Right renal cortex interstitium (tissue), 3 donors: Measurements from ENCODE around the gene VIP. TPM values are rescaled to one million over a fixed set of nuclear protein-coding genes. Genes with fewer than 3 reads are reported as not detected.
"Not testable (repeated sequence)": the region's sequence is repeated elsewhere in the genome, so short reads cannot be mapped to it uniquely, and the experiment has no call there.

Experiments
- DNase-seq, 3 donors: peaks; one replicate each; pipeline ENCODE4 v3.0.0-alpha.2; 2013; ENCODE audit warnings: low read depth in 3 of 3, low spot score in 2 of 3
- polyA plus RNA-seq, 3 donors: library from polyadenylated mRNA; unstranded; fragments of 120-200 nt; gene quantifications; one replicate each; pipeline ENCODE4 v1.2.1, GENCODE V29; 2013; ENCODE audit not compliant: insufficient read length in 3 of 3

The VIP gene
- under 1 TPM; 0.50 to 1.00 (median 0.54) TPM for polyA plus RNA-seq

- DNase-seq = peak in 2 of 3 donors; percentile 23 to 29
These were observed at the start of gene VIP for GRCh38 chr6:152750694-152751093. Gene VIP, plus strand, starts transcription at chr6:152750797. Its CDS starts 1,381 bp downstream, at chr6:152752178.

- DNase-seq = no peak
These were observed 49.3 kb upstream of the VIP start for GRCh38 chr6:152701081-152701862.

- DNase-seq = no peak
These were observed 48.7 kb upstream of the VIP start for GRCh38 chr6:152701863-152702401.

GRCh38 chr6:152703750-152704149, 46.8 kb upstream of the VIP start:
- not testable (repeated sequence) for DNase-seq

- DNase-seq = no peak
These were observed 45.3 kb upstream of the VIP start for GRCh38 chr6:152705327-152705726.

GRCh38 chr6:152716322-152716721, 34.3 kb upstream of the VIP start:
- DNase-seq = no peak

GRCh38 chr6:152720974-152721373, 29.6 kb upstream of the VIP start:
- no peak for DNase-seq

GRCh38 chr6:152721956-152722355, 28.6 kb upstream of the VIP start:
- no peak for DNase-seq

- DNase-seq = no peak
These were observed 27.2 kb upstream of the VIP start for GRCh38 chr6:152723398-152723797.

GRCh38 chr6:152726313-152726712, 24.3 kb upstream of the VIP start:
- no peak for DNase-seq

GRCh38 chr6:152727507-152727906, 23.1 kb upstream of the VIP start:
- DNase-seq = no peak

GRCh38 chr6:152734630-152735029, 16.0 kb upstream of the VIP start:
- no peak for DNase-seq

- DNase-seq = no peak
These were observed 13.8 kb upstream of the VIP start for GRCh38 chr6:152736687-152737273.

GRCh38 chr6:152745509-152746171, 5.0 kb upstream of the VIP start:
- DNase-seq = no peak

GRCh38 chr6:152746172-152746553, 4.4 kb upstream of the VIP start:
- DNase-seq = no peak

GRCh38 chr6:152748843-152749242, 1.8 kb upstream of the VIP start:
- no peak for DNase-seq

GRCh38 chr6:152749336-152749735, 1.3 kb upstream of the VIP start:
- DNase-seq = no peak

GRCh38 chr6:152765331-152765730, 14.7 kb downstream of the VIP start:
- no peak for DNase-seq

- DNase-seq = no peak
These were observed 18.6 kb downstream of the VIP start for GRCh38 chr6:152769159-152769558.

GRCh38 chr6:152769993-152770392, 19.4 kb downstream of the VIP start:
- DNase-seq = no peak

- DNase-seq = no peak
These were observed 20.6 kb downstream of the VIP start for GRCh38 chr6:152771061-152771687.
